ENCODE measurements around the gene SPR.
A peak's percentile ranks its signal among the peaks of the same experiment; 100 is the strongest.

The SPR gene

DNA sequence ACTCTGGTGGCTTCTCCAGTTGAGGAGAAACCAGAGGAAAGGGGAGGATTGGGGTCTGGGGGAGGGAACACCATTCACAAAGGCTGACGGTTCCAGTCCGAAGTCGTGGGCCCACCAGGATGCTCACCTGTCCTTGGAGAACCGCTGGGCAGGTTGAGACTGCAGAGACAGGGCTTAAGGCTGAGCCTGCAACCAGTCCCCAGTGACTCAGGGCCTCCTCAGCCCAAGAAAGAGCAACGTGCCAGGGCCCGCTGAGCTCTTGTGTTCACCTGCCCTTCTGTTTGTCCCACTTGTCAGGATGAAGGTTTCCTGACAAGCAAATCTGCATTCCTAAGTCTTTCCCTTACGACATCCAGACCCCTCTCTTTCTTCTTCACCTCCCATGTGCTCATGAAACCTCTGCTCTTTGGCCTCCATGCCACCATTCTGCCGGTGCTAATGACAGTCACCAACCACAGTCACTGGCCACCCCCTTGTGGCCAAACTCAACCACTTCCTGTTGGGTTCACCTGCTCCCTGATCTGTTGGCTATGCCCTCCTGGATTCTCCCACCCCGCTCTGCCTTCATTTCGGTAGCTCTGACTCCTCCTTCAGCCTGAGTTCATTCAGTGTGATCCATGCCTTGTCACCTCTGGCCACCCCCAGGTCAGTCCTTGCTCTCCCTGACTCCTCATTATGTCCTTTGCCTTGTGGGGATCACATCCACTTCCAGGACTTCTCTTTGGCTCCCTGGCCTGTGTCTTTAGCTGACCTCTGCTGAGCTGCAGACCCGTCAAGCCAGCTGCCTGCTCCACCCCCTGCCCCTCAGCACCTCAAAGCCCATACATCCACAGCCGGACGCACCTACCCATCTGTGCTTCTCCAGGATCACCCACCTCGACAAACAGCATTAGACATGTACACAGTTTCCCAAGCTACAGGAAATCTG, 47.7 kb downstream of the SPR start:
- DNase-seq (ENCODE audit: extremely low read depth, low read depth) = no peak
- no peak; the same call in 1 of the 2 replicates for TF ChIP-seq CTCF (IDR thresholded peaks at IDR 0.05; ENCODE audit: low read depth, low read length)

DNA sequence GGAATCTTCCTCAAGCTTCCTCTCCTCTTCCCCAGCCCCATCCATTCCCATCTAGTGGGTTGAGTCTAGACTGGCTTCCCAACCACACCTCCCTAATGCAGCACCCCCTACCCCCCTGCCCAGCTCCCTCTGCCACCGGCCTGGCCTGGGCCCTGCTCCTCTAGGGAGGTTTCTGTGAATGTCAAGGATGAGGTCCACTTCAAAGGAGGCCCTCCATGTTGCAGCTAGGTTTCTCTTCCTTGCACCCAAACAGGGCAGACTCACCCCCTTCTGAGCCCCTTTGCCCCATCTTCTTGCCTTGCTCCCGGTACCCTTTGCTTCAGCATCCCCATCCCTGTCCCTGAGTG, 48.4 kb downstream of the SPR start:
- DNase-seq (ENCODE audit: extremely low read depth, low read depth) = no peak
- TF ChIP-seq CTCF (IDR thresholded peaks at IDR 0.05; ENCODE audit: low read depth, low read length) = no peak

- TF ChIP-seq CTCF (IDR thresholded peaks at IDR 0.05; ENCODE audit: low read depth, low read length) = no peak
- DNase-seq (ENCODE audit: extremely low read depth, low read depth) = no peak
Measured at GRCh38 chr2:72936660-72937355, 49.6 kb downstream of the SPR start.

DNA sequence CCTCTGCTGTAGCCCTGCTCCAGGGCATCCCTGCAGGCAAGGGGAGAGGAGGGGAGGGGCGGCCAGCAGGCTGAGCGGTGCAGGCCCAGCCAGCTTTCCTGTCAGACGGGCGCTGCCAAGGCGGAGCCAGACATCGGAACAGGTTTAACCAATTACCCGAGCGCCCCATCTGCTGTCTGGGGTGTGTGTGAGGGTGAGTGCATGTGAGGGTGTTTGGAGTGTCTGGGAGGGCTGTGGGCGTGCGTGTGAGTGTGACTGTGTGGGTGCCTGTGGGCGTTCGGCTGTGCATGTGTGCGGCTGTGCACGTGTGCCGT, 50.1 kb downstream of the SPR start:
- TF ChIP-seq CTCF (IDR thresholded peaks at IDR 0.05; ENCODE audit: low read depth, low read length) = no peak
- no peak for DNase-seq (ENCODE audit: extremely low read depth, low read depth)

GRCh38 chr2:72938455-72938854, 51.2 kb downstream of the SPR start:
- no peak for TF ChIP-seq CTCF (IDR thresholded peaks at IDR 0.05; ENCODE audit: low read depth, low read length)
- DNase-seq (ENCODE audit: extremely low read depth, low read depth) = no peak

GRCh38 chr2:72940361-72940760, 53.2 kb downstream of the SPR start:
- DNase-seq (ENCODE audit: extremely low read depth, low read depth) = no peak
- no peak for TF ChIP-seq CTCF (IDR thresholded peaks at IDR 0.05; ENCODE audit: low read depth, low read length)

- TF ChIP-seq CTCF (IDR thresholded peaks at IDR 0.05; ENCODE audit: low read depth, low read length) = no peak
- DNase-seq (ENCODE audit: extremely low read depth, low read depth) = peak; percentile 11
Measured at GRCh38 chr2:72940786-72941185, 53.6 kb downstream of the SPR start.
